ENCODE results near the gene PFKFB4. TPM values are rescaled to one million over a fixed set of nuclear protein-coding genes. Genes with fewer than 3 reads are reported as not detected.

The PFKFB4 gene
- total and polyA plus RNA-seq, 10 of the 15 experiments (the other 5 are each of a cell fraction or from before 2014, with no cell fraction given): 0.37 to 89.1 (median 5.2) TPM

DNA sequence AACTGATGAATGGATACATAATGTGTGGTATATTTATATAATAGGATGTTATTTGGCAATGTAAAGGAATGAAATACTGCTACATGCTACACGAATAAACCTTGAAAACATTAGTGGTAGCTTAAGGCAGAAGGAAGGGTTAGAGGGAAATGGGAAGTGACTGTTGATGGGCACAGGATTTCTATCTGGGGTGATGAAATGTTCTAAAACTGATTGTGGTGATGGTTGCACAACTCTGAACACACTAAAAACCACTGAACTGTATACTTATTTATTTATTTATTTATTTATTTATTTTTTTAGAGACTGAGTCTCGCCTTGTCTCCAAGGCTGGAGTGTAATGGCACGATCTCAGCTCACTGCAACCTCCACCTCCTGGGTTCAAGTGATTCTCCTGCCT is 27.8 kb downstream of the PFKFB4 start:
- Histone ChIP-seq H3K27me3 (replicated peaks in 1 of 2; ENCODE audit: control insufficient read depth in 2 of 2, insufficient read depth in 2 of 2, low read length in 1 of 2) (no peaks in the 10 kb centered on the region), H2AFZ (ENCODE audit: control insufficient read depth, low read depth, low read length) (no peak overlapping the region), H3K27ac (ENCODE audit: control insufficient read depth, insufficient read depth) (no peak overlapping the region), H3K4me2 (ENCODE audit: control insufficient read depth, insufficient read depth) (no peak overlapping the region), H3K9ac (ENCODE audit: control insufficient read depth, insufficient read depth, low read length) (no peak overlapping the region), H3K4me3 (no peak overlapping the region), H3K9me3 (replicated peaks; ENCODE audit: control insufficient read depth, insufficient read depth, low read length) (no peaks in the 10 kb centered on the region), H3K79me2 (ENCODE audit: control insufficient read depth, insufficient read depth, low read length) (no peaks in the 10 kb centered on the region), H3K4me1 (ENCODE audit: control insufficient read depth, insufficient read depth, low read length) (no peaks in the 10 kb centered on the region), H4K20me1 (ENCODE audit: control insufficient read depth, insufficient read depth) (no peaks in the 10 kb centered on the region), H3K36me3 (ENCODE audit: control insufficient read depth in 2 of 2, insufficient read depth in 2 of 2, low read length in 1 of 2) (peaks cover 0 to 22% of the 10 kb centered on the region in 2 experiments; a peak in 2 of 4 replicates)
- CTCF ChIA-PET: interaction anchor here (0.6 to 1.5 kb wide), 2 partner anchors 56 to 402 kb away, joined by 3 read pairs; no protein-coding TSS in a partner anchor
- no peak for ATAC-seq
- intact Hi-C loops (cut with micrococcal nuclease; ENCODE audit: unreplicated experiment) (no loop called here), in situ Hi-C loops (cut with MboI) (no loop called here)
- SMC1A ChIA-PET (ENCODE audit: uncharacterized antibody, unreplicated experiment): no interaction called here
- no TSS peak for BruUV-seq (replicated peaks)
- FAIRE-seq: no peak
- DNase-seq (ENCODE audit: low read depth, low spot score): no peak
- POLR2A ChIA-PET: interaction anchor here (0.6 to 0.9 kb wide), 2 partner anchors 40 to 81 kb away, joined by 3 to 5 read pairs; no protein-coding TSS in a partner anchor
- 84% methylated on average over 3 of the region's 3 CpGs for WGBS (ENCODE audit: insufficient coverage, insufficient replicate concordance, low lambda C conversion rate, missing lambda C conversion rate)
- RAD21 ChIA-PET (ENCODE audit: unreplicated experiment): interaction anchor here (1.3 to 1.6 kb wide), 2 partner anchors 93 to 128 kb away, joined by 3 to 4 read pairs; no protein-coding TSS in a partner anchor
- TF ChIP-seq, protein P1, sequence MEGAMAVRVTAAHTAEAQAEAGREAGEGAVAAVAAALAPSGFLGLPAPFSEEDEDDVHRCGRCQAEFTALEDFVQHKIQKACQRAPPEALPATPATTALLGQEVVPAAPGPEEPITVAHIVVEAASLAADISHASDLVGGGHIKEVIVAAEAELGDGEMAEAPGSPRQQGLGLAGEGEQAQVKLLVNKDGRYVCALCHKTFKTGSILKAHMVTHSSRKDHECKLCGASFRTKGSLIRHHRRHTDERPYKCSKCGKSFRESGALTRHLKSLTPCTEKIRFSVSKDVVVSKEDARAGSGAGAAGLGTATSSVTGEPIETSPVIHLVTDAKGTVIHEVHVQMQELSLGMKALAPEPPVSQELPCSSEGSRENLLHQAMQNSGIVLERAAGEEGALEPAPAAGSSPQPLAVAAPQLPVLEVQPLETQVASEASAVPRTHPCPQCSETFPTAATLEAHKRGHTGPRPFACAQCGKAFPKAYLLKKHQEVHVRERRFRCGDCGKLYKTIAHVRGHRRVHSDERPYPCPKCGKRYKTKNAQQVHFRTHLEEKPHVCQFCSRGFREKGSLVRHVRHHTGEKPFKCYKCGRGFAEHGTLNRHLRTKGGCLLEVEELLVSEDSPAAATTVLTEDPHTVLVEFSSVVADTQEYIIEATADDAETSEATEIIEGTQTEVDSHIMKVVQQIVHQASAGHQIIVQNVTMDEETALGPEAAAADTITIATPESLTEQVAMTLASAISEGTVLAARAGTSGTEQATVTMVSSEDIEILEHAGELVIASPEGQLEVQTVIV (IDR thresholded peaks at IDR 0.05; ENCODE audit: borderline replicate concordance, partially characterized antibody): no peak
- TF ChIP-seq FOXM1 (IDR thresholded peaks at IDR 0.05; ENCODE audit: low read depth, low read length): no peak
- TF ChIP-seq BRCA1 (IDR thresholded peaks at IDR 0.05; ENCODE audit: low read depth, low read length): no peak
- no peak for TF ChIP-seq TCF3 (IDR thresholded peaks at IDR 0.05; ENCODE audit: borderline replicate concordance, insufficient read depth, low read depth, low read length)
- TF ChIP-seq ZNF274 (IDR thresholded peaks at IDR 0.05; ENCODE audit: insufficient read depth, insufficient read length): no peak
- TF ChIP-seq, protein P2, sequence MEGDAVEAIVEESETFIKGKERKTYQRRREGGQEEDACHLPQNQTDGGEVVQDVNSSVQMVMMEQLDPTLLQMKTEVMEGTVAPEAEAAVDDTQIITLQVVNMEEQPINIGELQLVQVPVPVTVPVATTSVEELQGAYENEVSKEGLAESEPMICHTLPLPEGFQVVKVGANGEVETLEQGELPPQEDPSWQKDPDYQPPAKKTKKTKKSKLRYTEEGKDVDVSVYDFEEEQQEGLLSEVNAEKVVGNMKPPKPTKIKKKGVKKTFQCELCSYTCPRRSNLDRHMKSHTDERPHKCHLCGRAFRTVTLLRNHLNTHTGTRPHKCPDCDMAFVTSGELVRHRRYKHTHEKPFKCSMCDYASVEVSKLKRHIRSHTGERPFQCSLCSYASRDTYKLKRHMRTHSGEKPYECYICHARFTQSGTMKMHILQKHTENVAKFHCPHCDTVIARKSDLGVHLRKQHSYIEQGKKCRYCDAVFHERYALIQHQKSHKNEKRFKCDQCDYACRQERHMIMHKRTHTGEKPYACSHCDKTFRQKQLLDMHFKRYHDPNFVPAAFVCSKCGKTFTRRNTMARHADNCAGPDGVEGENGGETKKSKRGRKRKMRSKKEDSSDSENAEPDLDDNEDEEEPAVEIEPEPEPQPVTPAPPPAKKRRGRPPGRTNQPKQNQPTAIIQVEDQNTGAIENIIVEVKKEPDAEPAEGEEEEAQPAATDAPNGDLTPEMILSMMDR (IDR thresholded peaks at IDR 0.05 in 2 of 3, conservative IDR thresholded peaks at IDR 0.05 in 1 of 3; ENCODE audit: control insufficient read depth in 2 of 3, extremely low read depth in 1 of 3, insufficient read depth in 1 of 3, low read depth in 3 of 3, low read length in 3 of 3): no peak
- TF ChIP-seq BACH1 (IDR thresholded peaks at IDR 0.05; ENCODE audit: borderline replicate concordance): no peak
- TF ChIP-seq RCOR1 (conservative IDR thresholded peaks at IDR 0.05; ENCODE audit: low read depth, low read length): no peak
- no peak for TF ChIP-seq NRF1 (conservative IDR thresholded peaks at IDR 0.05; ENCODE audit: low read depth, low read length)
- TF ChIP-seq, protein P3, sequence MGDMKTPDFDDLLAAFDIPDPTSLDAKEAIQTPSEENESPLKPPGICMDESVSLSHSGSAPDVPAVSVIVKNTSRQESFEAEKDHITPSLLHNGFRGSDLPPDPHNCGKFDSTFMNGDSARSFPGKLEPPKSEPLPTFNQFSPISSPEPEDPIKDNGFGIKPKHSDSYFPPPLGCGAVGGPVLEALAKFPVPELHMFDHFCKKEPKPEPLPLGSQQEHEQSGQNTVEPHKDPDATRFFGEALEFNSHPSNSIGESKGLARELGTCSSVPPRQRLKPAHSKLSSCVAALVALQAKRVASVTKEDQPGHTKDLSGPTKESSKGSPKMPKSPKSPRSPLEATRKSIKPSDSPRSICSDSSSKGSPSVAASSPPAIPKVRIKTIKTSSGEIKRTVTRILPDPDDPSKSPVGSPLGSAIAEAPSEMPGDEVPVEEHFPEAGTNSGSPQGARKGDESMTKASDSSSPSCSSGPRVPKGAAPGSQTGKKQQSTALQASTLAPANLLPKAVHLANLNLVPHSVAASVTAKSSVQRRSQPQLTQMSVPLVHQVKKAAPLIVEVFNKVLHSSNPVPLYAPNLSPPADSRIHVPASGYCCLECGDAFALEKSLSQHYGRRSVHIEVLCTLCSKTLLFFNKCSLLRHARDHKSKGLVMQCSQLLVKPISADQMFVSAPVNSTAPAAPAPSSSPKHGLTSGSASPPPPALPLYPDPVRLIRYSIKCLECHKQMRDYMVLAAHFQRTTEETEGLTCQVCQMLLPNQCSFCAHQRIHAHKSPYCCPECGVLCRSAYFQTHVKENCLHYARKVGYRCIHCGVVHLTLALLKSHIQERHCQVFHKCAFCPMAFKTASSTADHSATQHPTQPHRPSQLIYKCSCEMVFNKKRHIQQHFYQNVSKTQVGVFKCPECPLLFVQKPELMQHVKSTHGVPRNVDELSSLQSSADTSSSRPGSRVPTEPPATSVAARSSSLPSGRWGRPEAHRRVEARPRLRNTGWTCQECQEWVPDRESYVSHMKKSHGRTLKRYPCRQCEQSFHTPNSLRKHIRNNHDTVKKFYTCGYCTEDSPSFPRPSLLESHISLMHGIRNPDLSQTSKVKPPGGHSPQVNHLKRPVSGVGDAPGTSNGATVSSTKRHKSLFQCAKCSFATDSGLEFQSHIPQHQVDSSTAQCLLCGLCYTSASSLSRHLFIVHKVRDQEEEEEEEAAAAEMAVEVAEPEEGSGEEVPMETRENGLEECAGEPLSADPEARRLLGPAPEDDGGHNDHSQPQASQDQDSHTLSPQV (IDR thresholded peaks at IDR 0.05): no peak
- no peak for TF ChIP-seq NFIC (IDR thresholded peaks at IDR 0.05; ENCODE audit: low read depth, low read length)
- TF ChIP-seq, protein P4, sequence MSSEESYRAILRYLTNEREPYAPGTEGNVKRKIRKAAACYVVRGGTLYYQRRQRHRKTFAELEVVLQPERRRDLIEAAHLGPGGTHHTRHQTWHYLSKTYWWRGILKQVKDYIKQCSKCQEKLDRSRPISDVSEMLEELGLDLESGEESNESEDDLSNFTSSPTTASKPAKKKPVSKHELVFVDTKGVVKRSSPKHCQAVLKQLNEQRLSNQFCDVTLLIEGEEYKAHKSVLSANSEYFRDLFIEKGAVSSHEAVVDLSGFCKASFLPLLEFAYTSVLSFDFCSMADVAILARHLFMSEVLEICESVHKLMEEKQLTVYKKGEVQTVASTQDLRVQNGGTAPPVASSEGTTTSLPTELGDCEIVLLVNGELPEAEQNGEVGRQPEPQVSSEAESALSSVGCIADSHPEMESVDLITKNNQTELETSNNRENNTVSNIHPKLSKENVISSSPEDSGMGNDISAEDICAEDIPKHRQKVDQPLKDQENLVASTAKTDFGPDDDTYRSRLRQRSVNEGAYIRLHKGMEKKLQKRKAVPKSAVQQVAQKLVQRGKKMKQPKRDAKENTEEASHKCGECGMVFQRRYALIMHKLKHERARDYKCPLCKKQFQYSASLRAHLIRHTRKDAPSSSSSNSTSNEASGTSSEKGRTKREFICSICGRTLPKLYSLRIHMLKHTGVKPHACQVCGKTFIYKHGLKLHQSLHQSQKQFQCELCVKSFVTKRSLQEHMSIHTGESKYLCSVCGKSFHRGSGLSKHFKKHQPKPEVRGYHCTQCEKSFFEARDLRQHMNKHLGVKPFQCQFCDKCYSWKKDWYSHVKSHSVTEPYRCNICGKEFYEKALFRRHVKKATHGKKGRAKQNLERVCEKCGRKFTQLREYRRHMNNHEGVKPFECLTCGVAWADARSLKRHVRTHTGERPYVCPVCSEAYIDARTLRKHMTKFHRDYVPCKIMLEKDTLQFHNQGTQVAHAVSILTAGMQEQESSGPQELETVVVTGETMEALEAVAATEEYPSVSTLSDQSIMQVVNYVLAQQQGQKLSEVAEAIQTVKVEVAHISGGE (CRISPR knock-in tag; IDR thresholded peaks at IDR 0.05): no peak
